DOHH2 (cell line): Measurements from ENCODE around the gene ATP4B.

Experiments used
- EZH2phosphoT487 ChIP-seq: fragments of 200-600 bp; sonication (generic); IDR thresholded peaks from 2 replicates; pipeline ENCODE4 v1.6.1; 2017; ENCODE audit warnings: borderline replicate concordance, mild to moderate bottlenecking, antibody characterized with exemption, low read length, moderate library complexity, mixed read lengths
- TF ChIP-seq, protein P1 (sequence below): fragments of 200-600 bp; sonication (generic); IDR thresholded peaks from one replicate; pipeline ENCODE4 v1.5.1; 2014; ENCODE audit warnings: antibody characterized with exemption, mild to moderate bottlenecking, low read depth, low read length; ENCODE audit not compliant: poor library complexity, severe bottlenecking

DNA sequence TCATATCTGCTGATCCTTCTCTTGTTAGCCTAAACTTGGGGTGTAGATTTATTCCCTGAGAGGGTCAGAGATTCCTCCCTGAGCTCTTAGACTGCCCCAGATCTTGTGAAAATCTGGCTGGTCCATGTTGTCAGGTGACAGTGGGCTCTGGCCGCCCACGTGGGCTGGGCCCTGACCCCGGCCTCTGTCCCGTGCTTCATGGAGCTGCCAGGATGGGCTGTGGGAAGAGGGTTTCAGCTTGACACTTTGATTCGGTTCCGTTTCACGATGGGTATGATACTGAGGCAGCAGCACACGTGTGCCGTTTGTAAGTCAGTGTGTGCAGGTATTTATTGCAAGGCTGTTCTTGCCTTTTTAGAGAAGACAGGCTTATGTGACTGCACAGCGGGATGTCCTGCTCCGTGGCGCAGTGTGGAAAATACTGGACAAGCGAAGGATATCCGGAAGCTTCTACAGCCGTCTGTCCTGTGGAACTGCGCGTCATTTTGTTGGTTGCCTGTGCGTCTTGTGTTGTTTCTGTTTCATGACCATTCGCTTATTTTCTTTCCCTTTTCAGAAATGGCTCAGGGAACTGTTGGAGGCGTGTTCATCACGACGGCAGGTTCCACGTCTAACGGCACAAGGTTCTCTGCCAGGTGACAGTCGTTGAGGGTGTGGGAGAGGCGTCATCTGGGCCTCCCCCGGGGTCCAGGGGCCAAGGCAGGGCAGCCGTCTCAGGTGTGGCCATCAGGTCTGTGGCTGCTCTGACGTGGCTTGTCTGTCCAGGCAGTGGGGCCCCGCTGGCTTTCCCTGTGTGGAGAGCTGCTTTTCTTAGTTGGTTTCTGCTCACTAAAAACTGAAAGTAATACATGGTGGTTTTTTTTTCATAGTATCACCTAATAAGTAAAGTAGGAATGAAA is 20.5 kb downstream of the ATP4B start:
- TF ChIP-seq, protein P1, sequence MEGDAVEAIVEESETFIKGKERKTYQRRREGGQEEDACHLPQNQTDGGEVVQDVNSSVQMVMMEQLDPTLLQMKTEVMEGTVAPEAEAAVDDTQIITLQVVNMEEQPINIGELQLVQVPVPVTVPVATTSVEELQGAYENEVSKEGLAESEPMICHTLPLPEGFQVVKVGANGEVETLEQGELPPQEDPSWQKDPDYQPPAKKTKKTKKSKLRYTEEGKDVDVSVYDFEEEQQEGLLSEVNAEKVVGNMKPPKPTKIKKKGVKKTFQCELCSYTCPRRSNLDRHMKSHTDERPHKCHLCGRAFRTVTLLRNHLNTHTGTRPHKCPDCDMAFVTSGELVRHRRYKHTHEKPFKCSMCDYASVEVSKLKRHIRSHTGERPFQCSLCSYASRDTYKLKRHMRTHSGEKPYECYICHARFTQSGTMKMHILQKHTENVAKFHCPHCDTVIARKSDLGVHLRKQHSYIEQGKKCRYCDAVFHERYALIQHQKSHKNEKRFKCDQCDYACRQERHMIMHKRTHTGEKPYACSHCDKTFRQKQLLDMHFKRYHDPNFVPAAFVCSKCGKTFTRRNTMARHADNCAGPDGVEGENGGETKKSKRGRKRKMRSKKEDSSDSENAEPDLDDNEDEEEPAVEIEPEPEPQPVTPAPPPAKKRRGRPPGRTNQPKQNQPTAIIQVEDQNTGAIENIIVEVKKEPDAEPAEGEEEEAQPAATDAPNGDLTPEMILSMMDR = no peak
- TF ChIP-seq EZH2phosphoT487 = no peak
